Astrocyte (in vitro differentiated cells and primary cell): ENCODE measurements around the gene OR56A3. TPM values are rescaled to one million over a fixed set of nuclear protein-coding genes. Genes with fewer than 3 reads are reported as not detected.

Experiments
- DNase-seq: peaks from one replicate; pipeline ENCODE4 v3.0.0-alpha.2; 2010; ENCODE audit warnings: low read depth
- FAIRE-seq: peaks from 2 replicates; lab custom pipeline; 2011; peaks lifted over from hg19 to GRCh38; lab: Jason Lieb, UNC
- H2AFZ ChIP-seq: 2 replicates; pipeline ENCODE4 v1.6.0; 2012; ENCODE audit warnings: low read depth, low read length, inconsistent platforms
- H3K27ac ChIP-seq: 2 replicates; pipeline ENCODE4 v1.5.1; 2011; ENCODE audit warnings: low read depth, low read length, inconsistent platforms
- H3K27me3 ChIP-seq: 2 replicates; pipeline ENCODE4 v1.6.0; 2011; ENCODE audit warnings: low read length, inconsistent platforms; ENCODE audit not compliant: insufficient read depth
- H3K36me3 ChIP-seq: 2 replicates; pipeline ENCODE4 v1.5.1; 2011; ENCODE audit warnings: low read length, inconsistent platforms; ENCODE audit not compliant: insufficient read depth
- H3K4me1 ChIP-seq: 2 replicates; pipeline ENCODE4 v1.5.1; 2011; ENCODE audit warnings: low read length, inconsistent platforms; ENCODE audit not compliant: insufficient read depth
- H3K4me2 ChIP-seq: 2 replicates; pipeline ENCODE4 v1.6.0; 2012; ENCODE audit warnings: low read length, inconsistent platforms
- H3K4me3 ChIP-seq: 2 replicates; pipeline ENCODE4 v1.5.1; 2011; ENCODE audit warnings: low read depth, mild to moderate bottlenecking, low read length, inconsistent platforms; ENCODE audit not compliant: insufficient read depth
- H3K79me2 ChIP-seq: 2 replicates; pipeline ENCODE4 v1.6.0; 2012; ENCODE audit warnings: mild to moderate bottlenecking, low read length, inconsistent platforms; ENCODE audit not compliant: insufficient read depth
- H3K9ac ChIP-seq: 2 replicates; pipeline ENCODE4 v1.6.0; 2012; ENCODE audit warnings: mild to moderate bottlenecking, low read length, inconsistent platforms
- H3K9me3 ChIP-seq: 2 replicates; pipeline ENCODE4 v1.5.1; 2012; ENCODE audit warnings: low read depth, mild to moderate bottlenecking, low read length, inconsistent platforms; ENCODE audit not compliant: insufficient read depth
- H4K20me1 ChIP-seq: 2 replicates; pipeline ENCODE4 v1.6.0; 2012; ENCODE audit warnings: low read length, inconsistent platforms; ENCODE audit not compliant: insufficient read depth
- H3K27ac Mint-ChIP-seq: one replicate; pipeline ENCODE4 v1.8.0; 2021; ENCODE audit warnings: mild to moderate bottlenecking, mixed read lengths; ENCODE audit not compliant: unreplicated experiment
- H3K27me3 Mint-ChIP-seq: one replicate; pipeline ENCODE4 v1.8.0; 2021; ENCODE audit warnings: low read depth, mixed read lengths; ENCODE audit not compliant: unreplicated experiment
- H3K36me3 Mint-ChIP-seq: one replicate; pipeline ENCODE4 v1.8.0; 2021; ENCODE audit warnings: low read depth, mixed read lengths; ENCODE audit not compliant: unreplicated experiment
- H3K4me1 Mint-ChIP-seq: one replicate; pipeline ENCODE4 v1.8.0; 2021; ENCODE audit warnings: low read depth, mixed read lengths; ENCODE audit not compliant: unreplicated experiment
- H3K4me3 Mint-ChIP-seq: one replicate; pipeline ENCODE4 v1.8.0; 2021; ENCODE audit warnings: mild to moderate bottlenecking, moderate library complexity, mixed read lengths; ENCODE audit not compliant: unreplicated experiment
- H3K9me3 Mint-ChIP-seq: one replicate; pipeline ENCODE4 v1.8.0; 2021; ENCODE audit warnings: mild to moderate bottlenecking, mixed read lengths; ENCODE audit not compliant: unreplicated experiment
- EZH2 ChIP-seq: IDR thresholded peaks from 2 replicates; pipeline ENCODE4 v1.6.1; 2012; ENCODE audit warnings: mild to moderate bottlenecking, low read length, inconsistent platforms; ENCODE audit not compliant: insufficient read depth
- total RNA-seq: library from RNA; stranded (reverse); gene quantifications from 2 replicates; pipeline ENCODE4 v1.2.1, GENCODE V29; 2021
- TF ChIP-seq, protein P1 (sequence below): IDR thresholded peaks from 2 replicates; pipeline ENCODE4 v1.5.1; 2011; ENCODE audit warnings: low read depth, mild to moderate bottlenecking, inconsistent platforms, low read length, moderate library complexity; ENCODE audit not compliant: insufficient read depth

Gene OR56A3
- total RNA-seq, 1 donor from 2014 or later = not detected

DNA sequence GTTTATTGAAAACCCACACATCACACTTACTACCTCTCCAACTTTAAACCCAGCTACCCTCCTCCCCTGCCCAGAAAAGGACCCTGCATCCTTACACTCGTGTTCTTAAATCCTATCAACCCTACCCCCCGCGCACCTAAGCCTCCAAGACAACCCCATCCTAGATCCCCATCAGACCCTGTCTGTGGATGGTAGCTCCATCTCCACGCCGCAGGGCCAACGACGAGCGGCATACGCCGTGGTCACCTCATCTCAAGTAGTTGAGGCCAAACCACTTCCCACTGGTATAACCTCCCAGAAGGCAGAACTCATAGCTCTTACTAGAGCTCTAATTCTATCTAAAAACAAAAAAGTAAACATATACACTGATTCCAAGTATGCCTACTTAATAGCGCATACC lies 9.4 kb upstream of the OR56A3 start:
- peaks cover 12% of the 10 kb centered on the region for H3K9me3 ChIP-seq
- no peak overlapping the region for H2AFZ ChIP-seq
- no peaks in the 10 kb centered on the region for H3K4me1 ChIP-seq
- TF ChIP-seq, protein P1, sequence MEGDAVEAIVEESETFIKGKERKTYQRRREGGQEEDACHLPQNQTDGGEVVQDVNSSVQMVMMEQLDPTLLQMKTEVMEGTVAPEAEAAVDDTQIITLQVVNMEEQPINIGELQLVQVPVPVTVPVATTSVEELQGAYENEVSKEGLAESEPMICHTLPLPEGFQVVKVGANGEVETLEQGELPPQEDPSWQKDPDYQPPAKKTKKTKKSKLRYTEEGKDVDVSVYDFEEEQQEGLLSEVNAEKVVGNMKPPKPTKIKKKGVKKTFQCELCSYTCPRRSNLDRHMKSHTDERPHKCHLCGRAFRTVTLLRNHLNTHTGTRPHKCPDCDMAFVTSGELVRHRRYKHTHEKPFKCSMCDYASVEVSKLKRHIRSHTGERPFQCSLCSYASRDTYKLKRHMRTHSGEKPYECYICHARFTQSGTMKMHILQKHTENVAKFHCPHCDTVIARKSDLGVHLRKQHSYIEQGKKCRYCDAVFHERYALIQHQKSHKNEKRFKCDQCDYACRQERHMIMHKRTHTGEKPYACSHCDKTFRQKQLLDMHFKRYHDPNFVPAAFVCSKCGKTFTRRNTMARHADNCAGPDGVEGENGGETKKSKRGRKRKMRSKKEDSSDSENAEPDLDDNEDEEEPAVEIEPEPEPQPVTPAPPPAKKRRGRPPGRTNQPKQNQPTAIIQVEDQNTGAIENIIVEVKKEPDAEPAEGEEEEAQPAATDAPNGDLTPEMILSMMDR = no peak
- TF ChIP-seq EZH2 = no peak
- Mint-ChIP-seq H3K4me1 (no peaks in the 10 kb centered on the region), H3K9me3 (peaks cover 17% of the 10 kb centered on the region), H3K27ac (no peak overlapping the region), H3K36me3 (peaks cover 2% of the 10 kb centered on the region), H3K27me3 (peaks cover 4% of the 10 kb centered on the region), H3K4me3 (no peak overlapping the region)
- H3K79me2 ChIP-seq = no peaks in the 10 kb centered on the region
- no peak for FAIRE-seq
- no peak for DNase-seq
- H4K20me1 ChIP-seq = no peaks in the 10 kb centered on the region
- H3K27ac ChIP-seq = no peak overlapping the region
- H3K27me3 ChIP-seq = no peaks in the 10 kb centered on the region
- H3K4me2 ChIP-seq = no peak overlapping the region
- H3K9ac ChIP-seq = no peak overlapping the region
- no peak overlapping the region for H3K4me3 ChIP-seq
- H3K36me3 ChIP-seq = no peaks in the 10 kb centered on the region

DNA sequence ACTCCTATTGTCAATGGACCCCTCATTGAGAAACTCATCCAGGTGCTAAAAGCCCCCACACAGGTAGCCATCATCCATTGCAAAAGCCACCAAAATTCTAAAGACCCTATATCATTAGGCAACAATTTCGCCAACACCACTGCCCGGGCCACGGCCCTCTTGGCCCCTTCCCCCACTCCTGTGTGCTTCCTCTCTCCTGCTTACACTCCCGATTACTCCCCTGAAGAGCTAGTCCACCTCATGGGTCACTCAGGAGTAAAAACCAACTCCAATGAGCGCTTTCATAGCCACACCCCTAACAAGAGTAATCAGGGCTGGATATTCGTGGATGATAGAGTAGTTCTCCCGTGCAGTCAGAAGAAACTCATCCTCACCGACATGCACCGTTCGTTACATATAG lies 8.9 kb upstream of the OR56A3 start:
- H3K4me3 Mint-ChIP-seq = no peak overlapping the region
- H3K9ac ChIP-seq = no peak overlapping the region
- H3K9me3 ChIP-seq = peaks cover 8% of the 10 kb centered on the region
- FAIRE-seq = no peak
- no peaks in the 10 kb centered on the region for H3K36me3 ChIP-seq
- TF ChIP-seq, protein P1 = no peak
- no peak for TF ChIP-seq EZH2
- H3K27ac ChIP-seq = no peak overlapping the region
- no peaks in the 10 kb centered on the region for H3K27me3 ChIP-seq
- H3K4me1 Mint-ChIP-seq = no peaks in the 10 kb centered on the region
- H3K36me3 Mint-ChIP-seq = peaks cover 2% of the 10 kb centered on the region
- no peak overlapping the region for H3K4me3 ChIP-seq
- peaks cover 4% of the 10 kb centered on the region for H3K27me3 Mint-ChIP-seq
- DNase-seq = no peak
- no peaks in the 10 kb centered on the region for H4K20me1 ChIP-seq
- no peak overlapping the region for H3K4me2 ChIP-seq
- no peaks in the 10 kb centered on the region for H3K79me2 ChIP-seq
- H3K27ac Mint-ChIP-seq = no peak overlapping the region
- no peak overlapping the region for H2AFZ ChIP-seq
- peaks cover 17% of the 10 kb centered on the region for H3K9me3 Mint-ChIP-seq
- H3K4me1 ChIP-seq = no peaks in the 10 kb centered on the region

DNA sequence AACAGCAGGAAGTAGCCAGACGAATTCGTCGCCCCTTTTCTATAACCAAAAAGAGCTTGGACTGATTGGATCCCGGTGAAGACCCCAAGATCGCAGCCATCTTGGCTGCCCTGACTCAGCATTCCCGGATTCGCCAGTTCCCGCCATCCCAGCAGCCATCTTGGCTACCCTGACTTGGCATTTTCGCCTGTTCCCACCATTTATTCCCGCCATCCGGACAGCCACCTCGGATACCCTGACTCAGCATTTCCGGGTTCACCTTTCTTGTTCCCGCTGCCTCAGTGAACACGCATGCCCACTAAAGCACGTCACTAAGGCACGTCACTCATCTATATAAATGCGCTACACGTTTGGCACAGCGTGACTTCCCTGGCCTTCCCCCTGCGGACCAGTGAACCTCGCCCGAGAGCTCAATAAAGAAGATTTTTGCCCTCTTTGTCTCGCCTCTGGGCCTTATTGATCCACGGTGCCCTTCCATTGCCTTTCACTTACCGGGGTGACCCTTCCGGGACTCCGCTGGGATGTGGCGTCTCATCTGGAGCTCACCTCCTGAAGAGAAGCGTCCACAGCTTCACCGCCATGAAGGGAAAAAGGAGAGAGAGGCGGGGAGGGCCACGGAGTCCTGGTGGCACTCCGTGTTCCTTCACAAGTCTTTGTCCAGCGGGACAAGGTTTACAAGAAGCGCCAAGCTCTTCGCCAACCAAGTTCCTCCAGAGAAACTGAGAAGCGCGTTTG lies 4.0 kb upstream of the OR56A3 start:
- H3K79me2 ChIP-seq = no peaks in the 10 kb centered on the region
- DNase-seq (no peak), FAIRE-seq (no peak)
- no peak overlapping the region for H3K27ac Mint-ChIP-seq
- H3K9me3 ChIP-seq = peaks cover 4% of the 10 kb centered on the region
- H3K4me3 ChIP-seq = no peak overlapping the region
- H3K4me1 ChIP-seq = no peaks in the 10 kb centered on the region
- H3K36me3 Mint-ChIP-seq = no peaks in the 10 kb centered on the region
- TF ChIP-seq, protein P1 = no peak
- TF ChIP-seq EZH2 = no peak
- H3K4me3 Mint-ChIP-seq = no peak overlapping the region
- H2AFZ ChIP-seq = no peak overlapping the region
- no peak overlapping the region for H3K4me2 ChIP-seq
- H3K27me3 Mint-ChIP-seq = no peaks in the 10 kb centered on the region
- peaks cover 9% of the 10 kb centered on the region for H3K9me3 Mint-ChIP-seq
- H4K20me1 ChIP-seq = no peaks in the 10 kb centered on the region
- H3K27me3 ChIP-seq = no peaks in the 10 kb centered on the region
- no peaks in the 10 kb centered on the region for H3K4me1 Mint-ChIP-seq
- no peak overlapping the region for H3K9ac ChIP-seq
- no peak overlapping the region for H3K27ac ChIP-seq
- H3K36me3 ChIP-seq = no peaks in the 10 kb centered on the region
